BE2C (cell line): ENCODE measurements around the gene DNAAF2.
"Not testable (repeated sequence)": the region's sequence is repeated elsewhere in the genome, so short reads cannot be mapped to it uniquely, and the experiment has no call there.

Experiments used
- DNase-seq: peaks from one replicate; pipeline ENCODE4 v3.0.0-alpha.2; 2020
- H3K27me3 ChIP-seq: fragments of 250-450 bp; sonication (Bioruptor Pico); 2 replicates; pipeline ENCODE4 v1.5.1; 2020; ENCODE audit warnings: mild to moderate bottlenecking
- H3K36me3 ChIP-seq: fragments of 250-450 bp; sonication (Bioruptor Pico); 2 replicates; pipeline ENCODE4 v1.5.1; 2020; ENCODE audit warnings: mild to moderate bottlenecking
- H3K4me1 ChIP-seq: fragments of 250-450 bp; sonication (Bioruptor Pico); 2 replicates; pipeline ENCODE4 v1.5.1; 2020
- H3K4me3 ChIP-seq: 2 replicates; pipeline ENCODE4 v1.5.1; 2011; ENCODE audit warnings: low read depth, low read length
- H3K9me3 ChIP-seq: fragments of 250-450 bp; sonication (Bioruptor Pico); 2 replicates; pipeline ENCODE4 v1.5.1; 2020
- TF ChIP-seq, protein P1 (sequence below): IDR thresholded peaks from 2 replicates; pipeline ENCODE4 v1.5.1; 2012; ENCODE audit warnings: mild to moderate bottlenecking, low read depth, low read length

Gene DNAAF2

GRCh38 chr14:49659526-49660455, 24.7 kb upstream of the DNAAF2 start:
- H3K27me3 ChIP-seq = no peaks in the 10 kb centered on the region
- no peak for DNase-seq
- H3K9me3 ChIP-seq = no peaks in the 10 kb centered on the region
- TF ChIP-seq, protein P1, sequence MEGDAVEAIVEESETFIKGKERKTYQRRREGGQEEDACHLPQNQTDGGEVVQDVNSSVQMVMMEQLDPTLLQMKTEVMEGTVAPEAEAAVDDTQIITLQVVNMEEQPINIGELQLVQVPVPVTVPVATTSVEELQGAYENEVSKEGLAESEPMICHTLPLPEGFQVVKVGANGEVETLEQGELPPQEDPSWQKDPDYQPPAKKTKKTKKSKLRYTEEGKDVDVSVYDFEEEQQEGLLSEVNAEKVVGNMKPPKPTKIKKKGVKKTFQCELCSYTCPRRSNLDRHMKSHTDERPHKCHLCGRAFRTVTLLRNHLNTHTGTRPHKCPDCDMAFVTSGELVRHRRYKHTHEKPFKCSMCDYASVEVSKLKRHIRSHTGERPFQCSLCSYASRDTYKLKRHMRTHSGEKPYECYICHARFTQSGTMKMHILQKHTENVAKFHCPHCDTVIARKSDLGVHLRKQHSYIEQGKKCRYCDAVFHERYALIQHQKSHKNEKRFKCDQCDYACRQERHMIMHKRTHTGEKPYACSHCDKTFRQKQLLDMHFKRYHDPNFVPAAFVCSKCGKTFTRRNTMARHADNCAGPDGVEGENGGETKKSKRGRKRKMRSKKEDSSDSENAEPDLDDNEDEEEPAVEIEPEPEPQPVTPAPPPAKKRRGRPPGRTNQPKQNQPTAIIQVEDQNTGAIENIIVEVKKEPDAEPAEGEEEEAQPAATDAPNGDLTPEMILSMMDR = no peak
- H3K36me3 ChIP-seq = peaks cover 4% of the 10 kb centered on the region
- no peaks in the 10 kb centered on the region for H3K4me1 ChIP-seq
- no peak overlapping the region for H3K4me3 ChIP-seq

- H3K27me3 ChIP-seq, DNase-seq, H3K4me3 ChIP-seq, H3K9me3 ChIP-seq, H3K4me1 ChIP-seq: not testable (repeated sequence)
- H3K36me3 ChIP-seq = peaks cover 14% of the 10 kb centered on the region
Measured at GRCh38 chr14:49657500-49657899, 22.5 kb upstream of the DNAAF2 start.

DNA sequence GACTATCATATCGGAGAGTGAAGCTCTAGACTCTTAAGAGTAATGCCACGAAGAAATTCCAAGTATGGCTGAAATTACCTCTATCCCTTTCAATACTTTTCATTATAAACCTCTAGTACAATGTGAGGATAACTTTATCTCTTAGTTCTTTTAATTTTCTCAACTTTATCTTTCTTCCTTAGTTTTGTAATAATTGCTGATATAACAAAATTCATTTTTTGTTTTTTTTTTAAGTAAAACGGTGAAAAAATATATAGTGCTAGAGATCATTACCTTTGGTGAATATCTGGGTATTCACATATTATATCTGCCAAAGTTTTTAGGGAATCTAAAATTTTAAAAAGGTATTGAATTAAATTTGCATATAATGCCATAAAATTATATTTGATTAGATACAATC, 19.5 kb upstream of the DNAAF2 start:
- DNase-seq = no peak
- Histone ChIP-seq H3K27me3 (no peaks in the 10 kb centered on the region), H3K4me1 (no peaks in the 10 kb centered on the region), H3K4me3 (no peak overlapping the region), H3K9me3 (no peaks in the 10 kb centered on the region), H3K36me3 (peaks cover 29% of the 10 kb centered on the region)
- TF ChIP-seq, protein P1 = no peak

- no peak for DNase-seq
- Histone ChIP-seq H3K27me3 (no peaks in the 10 kb centered on the region), H3K4me1 (no peaks in the 10 kb centered on the region), H3K4me3 (no peak overlapping the region), H3K9me3 (no peaks in the 10 kb centered on the region), H3K36me3 (peaks cover 32% of the 10 kb centered on the region)
- TF ChIP-seq, protein P1 = no peak
Measured at GRCh38 chr14:49653508-49653907, 18.5 kb upstream of the DNAAF2 start.

DNA sequence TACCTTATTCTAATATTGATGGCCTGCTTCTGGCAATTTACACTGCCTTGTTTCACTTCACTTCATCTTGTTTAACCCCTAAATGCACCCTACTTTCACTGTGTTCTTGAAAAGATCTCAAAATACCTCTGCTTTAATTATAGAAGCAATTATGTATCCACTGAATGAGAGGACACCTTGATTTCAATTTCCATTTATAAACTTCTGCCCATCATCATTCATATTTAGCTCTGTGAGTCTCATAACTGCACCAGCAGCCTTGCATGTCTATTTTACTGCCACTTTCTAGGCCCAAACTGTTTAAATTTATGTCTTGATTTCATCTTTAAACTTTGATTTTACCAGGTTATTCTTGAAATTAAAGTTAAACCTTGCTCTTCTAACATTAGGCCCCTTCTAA, 7.1 kb upstream of the DNAAF2 start:
- TF ChIP-seq, protein P1 = no peak
- H3K36me3 ChIP-seq = peaks cover 12% of the 10 kb centered on the region
- H3K9me3 ChIP-seq = no peaks in the 10 kb centered on the region
- no peaks in the 10 kb centered on the region for H3K4me1 ChIP-seq
- no peak for DNase-seq
- no peaks in the 10 kb centered on the region for H3K27me3 ChIP-seq
- H3K4me3 ChIP-seq = no peak overlapping the region

GRCh38 chr14:49641697-49642129, 6.7 kb upstream of the DNAAF2 start:
- TF ChIP-seq, protein P1 = no peak

More at GRCh38 chr14:49641697-49642129, 6.7 kb upstream of the DNAAF2 start:
- DNase-seq = no peak
- Histone ChIP-seq H3K27me3 (no peaks in the 10 kb centered on the region), H3K36me3 (peaks cover 13% of the 10 kb centered on the region), H3K4me1 (no peaks in the 10 kb centered on the region), H3K4me3 (no peak overlapping the region), H3K9me3 (no peaks in the 10 kb centered on the region)
